Type B pancreatic cell (in vitro differentiated cells): ENCODE data around the gene PSMA2. TPM values are rescaled to one million over a fixed set of nuclear protein-coding genes. Genes with fewer than 3 reads are reported as not detected.
A peak's percentile ranks its signal among the peaks of the same experiment; 100 is the strongest.

Experiments used
- DNase-seq: peaks from one replicate; pipeline ENCODE4 v3.0.0; 2021; ENCODE audit warnings: mixed read lengths; ENCODE audit not compliant: unreplicated experiment; ENCODE audit errors: extremely low spot score
- H3K27ac Mint-ChIP-seq: 2 replicates; pipeline ENCODE4 v1.8.0; 2021; ENCODE audit warnings: mild to moderate bottlenecking, mixed read lengths
- H3K27me3 Mint-ChIP-seq: 2 replicates; pipeline ENCODE4 v1.8.0; 2021; ENCODE audit warnings: mixed read lengths
- H3K36me3 Mint-ChIP-seq: 2 replicates; pipeline ENCODE4 v1.8.0; 2021; ENCODE audit warnings: mixed read lengths
- H3K4me1 Mint-ChIP-seq: one replicate; pipeline ENCODE4 v1.8.0; 2021; ENCODE audit warnings: mixed read lengths; ENCODE audit not compliant: unreplicated experiment
- H3K4me3 Mint-ChIP-seq: 2 replicates; pipeline ENCODE4 v1.8.0; 2021; ENCODE audit warnings: mild to moderate bottlenecking, mixed read lengths
- H3K9me3 Mint-ChIP-seq: 2 replicates; pipeline ENCODE4 v1.8.0; 2021; ENCODE audit warnings: mixed read lengths
- long read RNA-seq: library from polyadenylated mRNA; unstranded; transcript quantifications from one replicate; pipeline ENCODE4 v2.0.0, GENCODE V29; 2020
- total RNA-seq: library from RNA; stranded (reverse); gene quantifications from 2 replicates; pipeline ENCODE4 v1.2.1, GENCODE V29; 2021; ENCODE audit warnings: low replicate concordance
- TF ChIP-seq, protein P1 (sequence below): fragments of 200-600 bp; sonication (generic); conservative IDR thresholded peaks from 2 replicates; pipeline ENCODE4 v1.5.0; 2021; ENCODE audit warnings: antibody characterized with exemption, mild to moderate bottlenecking

Gene PSMA2
- total RNA-seq: 83.6 and 99.3 TPM in 2 replicates
- long read RNA-seq, transcript PSMA2-201 (8 exons, 1,487 nt): major isoform, 250 of 255 reads
- long read RNA-seq, partial matches to known transcripts: 2 of 255 reads
- long read RNA-seq, other reads (novel, unspliced or antisense): 2 of 255 reads

DNA sequence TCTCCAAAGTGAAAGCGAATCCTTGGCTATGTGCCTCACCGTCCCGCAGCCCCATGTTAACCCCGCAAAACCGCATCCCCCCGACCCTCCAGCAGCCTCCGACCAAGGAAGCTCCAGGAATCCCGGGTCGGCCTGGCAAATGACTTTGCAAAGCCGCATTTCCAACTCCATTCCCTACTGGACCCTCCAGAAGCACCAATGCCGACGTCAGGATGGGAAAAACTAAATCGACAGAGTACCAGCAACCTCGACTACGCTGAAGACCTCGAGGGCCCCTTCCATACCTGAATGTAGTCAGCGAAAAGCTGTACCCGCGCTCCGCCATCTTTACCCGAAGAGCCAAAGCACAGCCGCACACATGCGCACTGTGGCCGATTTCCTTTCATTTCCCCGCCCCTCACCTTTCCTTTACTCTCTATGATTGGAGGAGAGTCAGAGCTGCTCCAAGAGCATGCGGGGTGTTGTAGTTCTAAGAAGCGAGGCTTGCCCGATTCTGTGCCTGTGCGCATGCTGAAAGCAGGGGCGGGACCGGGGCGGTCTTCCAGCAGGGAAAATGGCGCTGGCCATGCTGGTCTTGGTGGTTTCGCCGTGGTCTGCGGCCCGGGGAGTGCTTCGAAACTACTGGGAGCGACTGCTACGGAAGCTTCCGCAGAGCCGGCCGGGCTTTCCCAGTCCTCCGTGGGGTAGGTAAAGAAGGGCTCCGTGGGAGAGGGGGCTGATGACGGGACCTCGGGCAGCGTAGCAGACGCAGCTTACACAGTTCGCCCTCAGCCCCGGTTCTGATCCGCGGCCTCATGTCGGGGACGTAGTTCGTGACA, at the start of gene PSMA2, which contains the start of gene MRPL32:
PSMA2 (minus strand) TSS at position 341 of the 818 bp plus-strand sequence; CDS start at position 325, 16 bp downstream.
MRPL32 (plus strand) TSS at position 543 of the 818 bp plus-strand sequence; CDS start at position 554, 11 bp downstream.
- TF ChIP-seq, protein P1, sequence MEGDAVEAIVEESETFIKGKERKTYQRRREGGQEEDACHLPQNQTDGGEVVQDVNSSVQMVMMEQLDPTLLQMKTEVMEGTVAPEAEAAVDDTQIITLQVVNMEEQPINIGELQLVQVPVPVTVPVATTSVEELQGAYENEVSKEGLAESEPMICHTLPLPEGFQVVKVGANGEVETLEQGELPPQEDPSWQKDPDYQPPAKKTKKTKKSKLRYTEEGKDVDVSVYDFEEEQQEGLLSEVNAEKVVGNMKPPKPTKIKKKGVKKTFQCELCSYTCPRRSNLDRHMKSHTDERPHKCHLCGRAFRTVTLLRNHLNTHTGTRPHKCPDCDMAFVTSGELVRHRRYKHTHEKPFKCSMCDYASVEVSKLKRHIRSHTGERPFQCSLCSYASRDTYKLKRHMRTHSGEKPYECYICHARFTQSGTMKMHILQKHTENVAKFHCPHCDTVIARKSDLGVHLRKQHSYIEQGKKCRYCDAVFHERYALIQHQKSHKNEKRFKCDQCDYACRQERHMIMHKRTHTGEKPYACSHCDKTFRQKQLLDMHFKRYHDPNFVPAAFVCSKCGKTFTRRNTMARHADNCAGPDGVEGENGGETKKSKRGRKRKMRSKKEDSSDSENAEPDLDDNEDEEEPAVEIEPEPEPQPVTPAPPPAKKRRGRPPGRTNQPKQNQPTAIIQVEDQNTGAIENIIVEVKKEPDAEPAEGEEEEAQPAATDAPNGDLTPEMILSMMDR: no peak
- H3K4me1 Mint-ChIP-seq: peaks cover 13% of the 10 kb centered on the region
- peak; percentile 92 for DNase-seq
- no peaks in the 10 kb centered on the region for H3K9me3 Mint-ChIP-seq
- no peaks in the 10 kb centered on the region for H3K27me3 Mint-ChIP-seq
- H3K4me3 Mint-ChIP-seq: peak within 1 kb of the TSS; percentile 99
- peaks cover 4% of the 10 kb centered on the region for H3K36me3 Mint-ChIP-seq
- H3K27ac Mint-ChIP-seq: peak within 1 kb of the TSS; percentile 95

DNA sequence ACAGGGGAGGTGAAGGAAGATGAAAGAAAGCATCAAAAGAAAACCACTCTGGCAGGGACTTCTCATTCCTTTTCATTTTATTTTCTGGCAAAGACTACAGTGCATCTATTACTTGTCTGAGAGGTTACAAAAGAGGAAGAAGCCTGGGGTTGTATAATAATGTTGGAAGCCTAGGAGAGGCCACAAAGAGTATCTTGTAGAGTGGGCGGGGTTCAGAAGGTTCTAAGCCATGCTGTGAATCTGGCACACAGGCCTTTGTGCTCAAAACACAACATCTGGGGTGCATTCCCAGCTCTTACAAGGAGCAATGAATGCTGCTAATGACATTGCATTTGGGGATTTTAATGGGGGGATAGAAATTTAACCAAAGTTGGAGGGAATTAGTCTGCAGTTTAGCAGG, 49.6 kb upstream of the PSMA2 start:
- Mint-ChIP-seq H3K36me3 (no peaks in the 10 kb centered on the region), H3K4me1 (peaks cover 7% of the 10 kb centered on the region), H3K4me3 (no peak overlapping the region), H3K9me3 (peaks cover 5% of the 10 kb centered on the region), H3K27me3 (peaks cover 17% of the 10 kb centered on the region), H3K27ac (no peak overlapping the region)
- TF ChIP-seq, protein P1: no peak
- no peak for DNase-seq

DNA sequence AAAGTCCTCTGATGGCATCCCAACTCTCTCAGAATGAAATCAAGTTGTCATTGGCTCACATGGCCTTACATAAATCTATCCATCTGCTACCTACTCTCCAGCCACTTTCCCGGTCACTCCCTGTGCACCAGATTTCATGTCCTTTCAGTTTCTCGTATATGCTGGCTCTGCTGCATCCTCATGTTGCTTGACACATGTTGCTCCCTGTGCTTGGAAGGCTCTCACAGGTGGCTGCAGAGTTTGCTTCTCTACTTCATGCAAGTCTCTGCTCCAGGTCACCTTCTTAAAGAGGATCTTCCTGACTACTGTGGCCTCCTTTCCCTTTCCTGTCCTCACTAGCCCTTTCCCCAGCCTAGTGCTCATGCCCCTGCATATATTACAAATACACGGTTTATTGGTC, 48.5 kb upstream of the PSMA2 start:
- Mint-ChIP-seq H3K36me3 (no peaks in the 10 kb centered on the region), H3K27ac (no peak overlapping the region), H3K27me3 (peaks cover 20% of the 10 kb centered on the region), H3K4me3 (no peak overlapping the region), H3K4me1 (peaks cover 7% of the 10 kb centered on the region), H3K9me3 (peaks cover 5% of the 10 kb centered on the region)
- no peak for DNase-seq
- TF ChIP-seq, protein P1: no peak

DNA sequence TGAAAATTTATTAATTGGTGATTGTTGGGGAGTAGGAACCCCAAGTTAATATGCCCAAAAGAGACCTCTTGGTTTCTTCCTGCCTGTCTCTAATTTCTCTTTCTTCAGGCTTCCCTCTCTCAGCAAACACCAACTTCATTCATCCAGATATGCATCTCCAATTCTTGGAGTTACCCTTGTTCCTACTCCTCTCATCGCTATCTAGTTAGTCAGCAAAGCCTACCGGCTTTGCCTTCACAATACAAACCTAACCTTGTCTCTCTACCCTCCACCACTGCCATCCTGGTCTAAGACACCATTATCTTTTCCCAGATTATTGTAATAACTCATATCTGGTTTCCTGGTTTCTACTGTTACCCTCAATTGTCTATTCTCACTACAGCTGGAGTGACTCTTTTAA, 48.1 kb upstream of the PSMA2 start:
- H3K4me3 Mint-ChIP-seq: no peak overlapping the region
- H3K9me3 Mint-ChIP-seq: peaks cover 5% of the 10 kb centered on the region
- TF ChIP-seq, protein P1: no peak
- H3K27me3 Mint-ChIP-seq: peaks cover 24% of the 10 kb centered on the region
- H3K4me1 Mint-ChIP-seq: peaks cover 7% of the 10 kb centered on the region
- no peak for DNase-seq
- H3K27ac Mint-ChIP-seq: no peak overlapping the region
- no peaks in the 10 kb centered on the region for H3K36me3 Mint-ChIP-seq

DNA sequence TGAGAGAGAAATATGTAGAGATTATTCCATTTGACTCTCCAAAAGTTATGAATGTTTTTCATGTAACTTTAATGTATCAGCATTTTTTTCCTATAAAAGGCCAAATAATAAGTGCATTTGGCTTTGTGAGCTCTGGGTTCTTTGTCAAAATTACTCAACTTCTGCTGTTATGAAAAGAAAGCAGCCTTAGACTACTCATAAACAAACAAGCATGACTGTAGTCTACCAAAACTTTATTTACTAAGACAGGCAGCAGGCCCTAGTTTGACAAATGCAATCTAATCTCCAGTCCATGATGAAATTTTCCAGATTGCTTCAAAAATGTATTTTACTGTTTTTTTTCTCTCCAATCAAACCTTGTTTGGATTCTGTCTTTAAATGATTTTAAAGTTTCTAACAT, 46.5 kb upstream of the PSMA2 start:
- H3K27me3 Mint-ChIP-seq: peaks cover 27% of the 10 kb centered on the region
- DNase-seq: no peak
- H3K4me3 Mint-ChIP-seq: no peak overlapping the region
- no peak overlapping the region for H3K27ac Mint-ChIP-seq
- TF ChIP-seq, protein P1: no peak
- peaks cover 7% of the 10 kb centered on the region for H3K4me1 Mint-ChIP-seq
- H3K9me3 Mint-ChIP-seq: peaks cover 5% of the 10 kb centered on the region
- no peaks in the 10 kb centered on the region for H3K36me3 Mint-ChIP-seq
